CD4-positive, alpha-beta T cell (primary cell): ENCODE results near the gene PLEKHA1. TPM values are rescaled to one million over a fixed set of nuclear protein-coding genes. Genes with fewer than 3 reads are reported as not detected.

ENCODE experiments used
- ATAC-seq: fragments of 200-7000 bp; cut with Tn5 transposase; one replicate; pipeline ENCODE4 v1.10.0; 2022; ENCODE audit warnings: mild to moderate bottlenecking; ENCODE audit not compliant: poor library complexity
- CTCF ChIA-PET: fragments of 350-600 bp; sonication (Branson Sonifier 250); formaldehyde crosslinking; loops from one replicate; lab custom pipeline; 2021; ENCODE audit warnings: antibody characterized with exemption, inconsistent platforms; lab: Charles Lee
- POLR2A ChIA-PET: fragments of 350-600 bp; sonication (Branson Sonifier 250); formaldehyde crosslinking; loops from one replicate; lab custom pipeline; 2021; ENCODE audit warnings: antibody characterized with exemption, inconsistent platforms; lab: Charles Lee
- DNase-seq, 14 experiments: peaks; one replicate each; pipeline ENCODE4 v3.0.0-alpha.2; 2013 to 2020; ENCODE audit warnings: mixed read lengths in 2 of 14
- H3K27ac ChIP-seq, 2 donors: one replicate each; pipeline versions ENCODE4 v1.5.1 to v1.7.0; 2013; ENCODE audit warnings: low read length in 2 of 2, low read depth in 1 of 2, mild to moderate bottlenecking in 1 of 2
- H3K27me3 ChIP-seq, 2 experiments: 1 replicate in 1 of 2; 2 replicates in 1 of 2; pipeline versions ENCODE4 v1.6.1 to v1.7.0; 2013; ENCODE audit warnings: low read length in 2 of 2, control low read depth in 1 of 2, mild to moderate bottlenecking in 1 of 2, moderate library complexity in 1 of 2; ENCODE audit not compliant: insufficient read depth in 2 of 2, control insufficient read depth in 1 of 2
- H3K36me3 ChIP-seq: one replicate; pipeline ENCODE4 v1.6.1; 2013; ENCODE audit warnings: low read length, control low read depth; ENCODE audit not compliant: insufficient read depth
- H3K4me1 ChIP-seq: one replicate; pipeline ENCODE4 v1.6.1; 2013; ENCODE audit warnings: low read length, control low read depth; ENCODE audit not compliant: insufficient read depth
- H3K4me3 ChIP-seq: one replicate; pipeline ENCODE4 v1.5.1; 2013; ENCODE audit warnings: mild to moderate bottlenecking, low read length, moderate library complexity
- H3K9me3 ChIP-seq, 2 experiments: 1 replicate in 1 of 2; 2 replicates in 1 of 2; pipeline versions ENCODE4 v1.6.1 to v1.7.0; 2013; ENCODE audit warnings: low read length in 2 of 2, mild to moderate bottlenecking in 2 of 2, control low read depth in 1 of 2, moderate library complexity in 1 of 2; ENCODE audit not compliant: control insufficient read depth in 1 of 2, insufficient read depth in 1 of 2
- H3K27ac Mint-ChIP-seq: one replicate; pipeline ENCODE4 v1.8.0; 2020; ENCODE audit warnings: mixed read lengths
- H3K27me3 Mint-ChIP-seq: one replicate; pipeline ENCODE4 v1.8.0; 2021; ENCODE audit warnings: mixed read lengths
- H3K36me3 Mint-ChIP-seq: one replicate; pipeline ENCODE4 v1.8.0; 2021; ENCODE audit warnings: low read depth, mixed read lengths
- H3K4me1 Mint-ChIP-seq: one replicate; pipeline ENCODE4 v1.8.0; 2021; ENCODE audit warnings: low read depth, mixed read lengths
- H3K4me3 Mint-ChIP-seq: one replicate; pipeline ENCODE4 v1.8.0; 2020; ENCODE audit warnings: mild to moderate bottlenecking, mixed read lengths
- H3K9me3 Mint-ChIP-seq: one replicate; pipeline ENCODE4 v1.8.0; 2020; ENCODE audit warnings: mixed read lengths
- CTCF ChIP-seq: fragments of 200-600 bp; IDR thresholded peaks from one replicate; pipeline ENCODE4 v1.8.0; 2022; ENCODE audit warnings: antibody characterized with exemption, mild to moderate bottlenecking
- intact Hi-C, 2 experiments: fragments of 100-400 bp; cut with DNase I in 1 of 2; cut with micrococcal nuclease in 1 of 2; formaldehyde crosslinking; loops; one replicate each; pipeline versions ENCODE4 v1.15.1 to v1.9.0; 2023 to 2025; cut with DNase I, micrococcal nuclease
- total RNA-seq, 174 experiments: library from RNA in 2 of 174; stranded (reverse) in 2 of 174; gene quantifications; one replicate each; pipeline ENCODE4 v1.2.3 and lab custom pipeline; 2021 to 2026

PLEKHA1 gene
- total RNA-seq, 2 experiments from 2014 or later = 24.9 to 26.8 TPM

GRCh38 chr10:122463466-122464249 lies 89.2 kb downstream of the PLEKHA1 start:
- TF ChIP-seq CTCF = no peak
- Histone ChIP-seq H3K36me3 (no peaks in the 10 kb centered on the region), H3K4me1 (peaks cover 25% of the 10 kb centered on the region), H3K27ac (no peak overlapping the region), H3K4me3 (no peak overlapping the region), H3K27me3 (peaks cover 45 to 56% of the 10 kb centered on the region in 2 experiments), H3K9me3 (no peaks in the 10 kb centered on the region)
- H3K27ac Mint-ChIP-seq = no peak overlapping the region
- H3K9me3 Mint-ChIP-seq = no peaks in the 10 kb centered on the region
- intact Hi-C loops = no loop called here
- ChIA-PET POLR2A (no interaction called here), CTCF (no interaction called here)
- H3K4me1 Mint-ChIP-seq = peaks cover 12% of the 10 kb centered on the region
- DNase-seq (no peak), ATAC-seq (no peak)
- peak overlapping the region; percentile 85 for H3K4me3 Mint-ChIP-seq
- no peaks in the 10 kb centered on the region for H3K36me3 Mint-ChIP-seq
- H3K27me3 Mint-ChIP-seq = peaks cover 80% of the 10 kb centered on the region

- intact Hi-C loops = no loop called here
- H3K4me3 Mint-ChIP-seq = no peak overlapping the region
- H3K27ac Mint-ChIP-seq = no peak overlapping the region
- Histone ChIP-seq H3K9me3 (no peaks in the 10 kb centered on the region), H3K27ac (no peak overlapping the region), H3K4me1 (peaks cover 25% of the 10 kb centered on the region), H3K36me3 (no peaks in the 10 kb centered on the region), H3K27me3 (peaks cover 40 to 50% of the 10 kb centered on the region in 2 experiments), H3K4me3 (no peak overlapping the region)
- DNase-seq = no peak
- ChIA-PET POLR2A (no interaction called here), CTCF (no interaction called here)
- peaks cover 75% of the 10 kb centered on the region for H3K27me3 Mint-ChIP-seq
- peaks cover 12% of the 10 kb centered on the region for H3K4me1 Mint-ChIP-seq
- no peaks in the 10 kb centered on the region for H3K9me3 Mint-ChIP-seq
- no peak for ATAC-seq
- TF ChIP-seq CTCF = no peak
- H3K36me3 Mint-ChIP-seq = no peaks in the 10 kb centered on the region
Measured at GRCh38 chr10:122464250-122464510, 89.7 kb downstream of the PLEKHA1 start.

- no peak for TF ChIP-seq CTCF
- H3K9me3 ChIP-seq = no peaks in the 10 kb centered on the region
- Mint-ChIP-seq H3K4me3 (no peak overlapping the region), H3K4me1 (peaks cover 12% of the 10 kb centered on the region), H3K27me3 (peaks cover 72% of the 10 kb centered on the region), H3K9me3 (no peaks in the 10 kb centered on the region), H3K27ac (no peak overlapping the region), H3K36me3 (no peaks in the 10 kb centered on the region)
- POLR2A ChIA-PET = no interaction called here
- H3K4me1 ChIP-seq = peaks cover 25% of the 10 kb centered on the region
- no peaks in the 10 kb centered on the region for H3K36me3 ChIP-seq
- no peak for DNase-seq
- H3K4me3 ChIP-seq = no peak overlapping the region
- ATAC-seq = no peak
- H3K27me3 ChIP-seq = peaks cover 36 to 47% of the 10 kb centered on the region in 2 experiments
- intact Hi-C loops = no loop called here
- CTCF ChIA-PET = no interaction called here
- no peak overlapping the region for H3K27ac ChIP-seq
Measured at GRCh38 chr10:122464586-122464985, 90.1 kb downstream of the PLEKHA1 start.
